ENCODE data around the gene SMURF2. TPM values are rescaled to one million over a fixed set of nuclear protein-coding genes. Genes with fewer than 3 reads are reported as not detected.

The SMURF2 gene
- total and polyA plus RNA-seq, 2 experiments from 2014 or later: 13.2 to 22.2 TPM

DNA sequence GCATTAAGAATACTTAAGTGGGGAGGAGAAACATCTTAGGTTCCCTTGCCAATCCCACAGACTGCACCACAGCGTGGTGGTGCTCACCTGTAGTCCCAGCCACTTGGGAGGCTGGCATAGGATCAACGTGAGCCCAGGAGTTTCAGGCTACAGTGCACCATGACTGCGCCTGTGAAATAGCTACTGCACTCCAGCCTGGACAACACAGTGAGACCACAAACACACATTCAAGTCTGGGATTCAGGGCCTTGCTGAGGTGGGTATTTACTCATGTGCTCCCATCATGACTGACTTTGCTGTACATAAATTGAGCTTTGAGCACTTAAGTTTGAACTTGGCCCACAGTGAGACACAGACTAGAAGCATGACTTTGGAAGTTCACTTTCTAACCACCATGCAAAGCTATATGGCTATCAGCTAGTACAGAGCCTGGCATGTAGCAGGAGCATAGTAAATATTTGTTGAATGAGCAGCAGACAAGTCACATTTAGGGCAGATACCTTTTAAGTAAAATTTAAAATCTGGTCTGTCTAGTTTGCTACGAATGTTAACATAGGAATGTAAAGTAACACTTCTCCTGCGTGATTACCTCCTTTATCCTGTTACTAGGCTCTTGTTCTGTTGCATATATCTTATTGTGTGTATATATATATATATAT lies 121.9 kb downstream of the SMURF2 start:
- TF ChIP-seq, protein P1, sequence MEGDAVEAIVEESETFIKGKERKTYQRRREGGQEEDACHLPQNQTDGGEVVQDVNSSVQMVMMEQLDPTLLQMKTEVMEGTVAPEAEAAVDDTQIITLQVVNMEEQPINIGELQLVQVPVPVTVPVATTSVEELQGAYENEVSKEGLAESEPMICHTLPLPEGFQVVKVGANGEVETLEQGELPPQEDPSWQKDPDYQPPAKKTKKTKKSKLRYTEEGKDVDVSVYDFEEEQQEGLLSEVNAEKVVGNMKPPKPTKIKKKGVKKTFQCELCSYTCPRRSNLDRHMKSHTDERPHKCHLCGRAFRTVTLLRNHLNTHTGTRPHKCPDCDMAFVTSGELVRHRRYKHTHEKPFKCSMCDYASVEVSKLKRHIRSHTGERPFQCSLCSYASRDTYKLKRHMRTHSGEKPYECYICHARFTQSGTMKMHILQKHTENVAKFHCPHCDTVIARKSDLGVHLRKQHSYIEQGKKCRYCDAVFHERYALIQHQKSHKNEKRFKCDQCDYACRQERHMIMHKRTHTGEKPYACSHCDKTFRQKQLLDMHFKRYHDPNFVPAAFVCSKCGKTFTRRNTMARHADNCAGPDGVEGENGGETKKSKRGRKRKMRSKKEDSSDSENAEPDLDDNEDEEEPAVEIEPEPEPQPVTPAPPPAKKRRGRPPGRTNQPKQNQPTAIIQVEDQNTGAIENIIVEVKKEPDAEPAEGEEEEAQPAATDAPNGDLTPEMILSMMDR (IDR thresholded peaks at IDR 0.05; ENCODE audit: low read depth, low read length): no peak
- Histone ChIP-seq H3K27ac (no peak overlapping the region), H3K9me3 (ENCODE audit: low read depth) (no peaks in the 10 kb centered on the region), H3K27me3 (no peaks in the 10 kb centered on the region), H3K4me1 (ENCODE audit: low read depth) (no peaks in the 10 kb centered on the region), H3K4me3 (no peak overlapping the region), H3K36me3 (peaks cover 46% of the 10 kb centered on the region)
- no peak for DNase-seq (ENCODE audit: low read depth in 1 of 2, low spot score in 1 of 2)

DNA sequence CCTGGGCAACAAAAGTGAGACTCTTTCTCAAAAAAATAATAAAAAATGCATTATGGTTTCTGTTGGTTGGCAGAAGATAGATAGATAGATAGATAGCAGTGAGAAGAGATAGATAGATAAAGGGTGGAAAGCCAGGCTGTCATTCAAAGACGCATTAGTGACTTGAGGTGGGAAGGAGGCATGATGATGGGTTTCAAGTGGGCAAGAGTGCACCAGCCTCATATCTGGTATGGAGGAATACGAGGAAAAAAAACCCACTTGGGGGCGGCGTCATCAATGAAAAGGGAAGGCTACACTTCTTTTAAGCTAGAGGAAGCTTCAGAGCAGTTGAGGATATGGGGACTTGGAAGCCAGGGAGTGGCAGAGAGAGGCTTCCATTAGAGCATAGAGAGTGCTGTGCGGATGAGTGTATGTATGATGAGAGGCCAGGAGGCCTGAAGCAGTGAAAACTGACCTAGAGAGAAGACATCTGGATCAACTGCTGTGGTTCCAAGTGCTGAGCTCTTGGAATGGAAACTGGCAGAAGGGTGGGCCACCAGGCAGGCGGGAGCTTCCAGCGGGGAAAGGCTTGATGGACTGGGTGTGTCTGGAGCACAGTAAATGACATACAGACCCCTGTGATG lies 123.5 kb downstream of the SMURF2 start:
- H3K4me1 ChIP-seq (ENCODE audit: low read depth): no peaks in the 10 kb centered on the region
- peak overlapping the region; percentile 39 for H3K27ac ChIP-seq
- H3K36me3 ChIP-seq: peaks cover 52% of the 10 kb centered on the region
- no peaks in the 10 kb centered on the region for H3K9me3 ChIP-seq (ENCODE audit: low read depth)
- H3K27me3 ChIP-seq: no peaks in the 10 kb centered on the region
- H3K4me3 ChIP-seq: no peak overlapping the region
- TF ChIP-seq, protein P1 (IDR thresholded peaks at IDR 0.05; ENCODE audit: low read depth, low read length): no peak
- DNase-seq (ENCODE audit: low read depth in 1 of 2, low spot score in 1 of 2): no peak

DNA sequence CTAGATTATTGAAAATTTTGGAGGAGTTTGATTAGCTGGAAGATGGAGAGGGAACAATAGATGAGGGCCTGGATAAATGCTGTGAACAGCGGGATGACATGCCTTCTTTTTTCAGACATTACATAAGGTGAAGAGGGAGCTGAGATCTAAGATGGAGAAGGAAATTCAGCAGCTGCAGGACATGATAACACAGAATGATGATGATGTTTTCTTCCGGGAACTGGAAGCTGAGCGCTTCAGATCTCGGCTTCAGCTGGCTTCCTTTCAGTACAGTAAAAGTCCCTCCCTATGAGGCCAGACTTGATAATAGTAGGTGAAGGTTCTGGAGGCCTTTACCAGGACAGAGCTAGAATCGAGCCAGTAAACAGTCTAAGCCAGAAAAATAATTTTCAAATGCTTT lies 124.6 kb downstream of the SMURF2 start:
- TF ChIP-seq, protein P1 (IDR thresholded peaks at IDR 0.05; ENCODE audit: low read depth, low read length): no peak
- DNase-seq (ENCODE audit: low read depth in 1 of 2, low spot score in 1 of 2): peak in 1 of 2 donors; percentile 16
- Histone ChIP-seq H3K4me3 (no peak overlapping the region), H3K27me3 (no peaks in the 10 kb centered on the region), H3K36me3 (peaks cover 63% of the 10 kb centered on the region), H3K4me1 (ENCODE audit: low read depth) (no peaks in the 10 kb centered on the region), H3K9me3 (ENCODE audit: low read depth) (no peaks in the 10 kb centered on the region), H3K27ac (no peak overlapping the region)

DNA sequence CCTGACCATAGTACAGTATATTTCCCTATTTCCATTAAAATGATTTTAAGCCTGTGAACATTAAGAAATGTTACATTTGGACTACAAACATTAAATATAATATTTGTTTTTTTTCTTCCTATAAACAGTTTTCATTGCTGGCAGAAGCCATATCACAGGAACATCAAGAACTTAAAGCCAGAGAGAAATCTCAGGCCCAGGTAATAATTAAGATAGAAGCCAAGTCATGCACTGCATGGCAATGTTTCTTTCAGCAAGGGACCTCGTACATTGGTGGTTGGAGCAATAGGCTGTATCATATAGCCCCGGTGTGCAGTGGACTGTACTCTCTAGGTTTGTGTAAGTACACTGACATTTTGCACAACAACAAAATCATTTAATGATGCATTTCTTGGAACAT lies 125.2 kb downstream of the SMURF2 start:
- DNase-seq (ENCODE audit: low read depth in 1 of 2, low spot score in 1 of 2): no peak
- Histone ChIP-seq H3K27ac (no peak overlapping the region), H3K27me3 (no peaks in the 10 kb centered on the region), H3K4me1 (ENCODE audit: low read depth) (no peaks in the 10 kb centered on the region), H3K36me3 (peaks cover 63% of the 10 kb centered on the region), H3K4me3 (no peak overlapping the region), H3K9me3 (ENCODE audit: low read depth) (no peaks in the 10 kb centered on the region)
- TF ChIP-seq, protein P1 (IDR thresholded peaks at IDR 0.05; ENCODE audit: low read depth, low read length): no peak

- Histone ChIP-seq H3K4me1 (ENCODE audit: low read depth) (no peaks in the 10 kb centered on the region), H3K36me3 (peaks cover 76% of the 10 kb centered on the region), H3K27me3 (no peaks in the 10 kb centered on the region), H3K9me3 (ENCODE audit: low read depth) (no peaks in the 10 kb centered on the region), H3K27ac (peak overlapping the region; percentile 12), H3K4me3 (no peak overlapping the region)
- no peak for DNase-seq (ENCODE audit: low read depth in 1 of 2, low spot score in 1 of 2)
- TF ChIP-seq, protein P1 (IDR thresholded peaks at IDR 0.05; ENCODE audit: low read depth, low read length): no peak
These were observed 126.8 kb downstream of the SMURF2 start for GRCh38 chr17:64535357-64535756.
